Cortex of kidney (tissue), 1 donor: ENCODE measurements around the gene PRDM1.
"Not testable (repeated sequence)": the region's sequence is repeated elsewhere in the genome, so short reads cannot be mapped to it uniquely, and the experiment has no call there.

Experiments
- DNase-seq: peaks from one replicate; lab custom pipeline; 2025; lab: John Stamatoyannopoulos, UW

PRDM1 gene

DNA sequence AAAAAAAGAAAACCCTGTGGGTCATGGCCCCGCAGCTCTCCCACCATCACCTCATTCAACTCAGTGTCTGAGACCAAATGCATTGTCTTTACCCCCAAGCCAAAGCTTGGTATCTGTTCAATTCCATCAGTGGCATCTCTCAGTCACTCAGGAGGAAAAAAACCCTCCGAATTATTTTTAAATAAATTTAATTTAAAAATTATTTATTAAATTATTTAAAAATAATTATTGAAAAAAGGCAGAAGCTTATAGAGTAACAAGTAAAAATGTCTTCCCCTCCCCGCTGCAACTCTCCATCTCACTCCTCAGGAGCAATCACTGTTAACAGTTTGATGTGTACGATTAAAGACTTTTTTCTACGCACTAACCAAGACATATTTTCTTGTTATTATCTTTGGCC is 50.7 kb downstream of the PRDM1 start:
- no peak for DNase-seq

DNA sequence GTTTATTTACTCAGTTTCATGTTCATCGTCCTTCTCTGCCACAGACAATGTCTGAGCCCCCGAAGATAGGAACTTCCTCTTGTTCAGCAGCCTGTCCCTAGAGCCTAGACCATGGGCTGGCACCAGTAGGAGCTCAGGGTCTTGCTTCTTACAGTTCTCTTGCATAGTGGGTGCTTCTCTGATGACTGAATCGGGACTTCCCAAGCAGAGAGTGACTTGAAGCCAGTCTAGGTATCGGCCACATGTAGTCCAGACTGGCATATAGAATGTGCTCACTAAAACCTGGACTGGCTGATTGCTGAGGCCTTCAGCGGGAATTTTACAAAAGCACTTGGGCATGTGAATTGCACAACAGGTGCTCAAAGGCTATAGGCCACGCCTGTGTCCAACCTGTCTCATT is 52.0 kb downstream of the PRDM1 start:
- DNase-seq, result no peak

DNA sequence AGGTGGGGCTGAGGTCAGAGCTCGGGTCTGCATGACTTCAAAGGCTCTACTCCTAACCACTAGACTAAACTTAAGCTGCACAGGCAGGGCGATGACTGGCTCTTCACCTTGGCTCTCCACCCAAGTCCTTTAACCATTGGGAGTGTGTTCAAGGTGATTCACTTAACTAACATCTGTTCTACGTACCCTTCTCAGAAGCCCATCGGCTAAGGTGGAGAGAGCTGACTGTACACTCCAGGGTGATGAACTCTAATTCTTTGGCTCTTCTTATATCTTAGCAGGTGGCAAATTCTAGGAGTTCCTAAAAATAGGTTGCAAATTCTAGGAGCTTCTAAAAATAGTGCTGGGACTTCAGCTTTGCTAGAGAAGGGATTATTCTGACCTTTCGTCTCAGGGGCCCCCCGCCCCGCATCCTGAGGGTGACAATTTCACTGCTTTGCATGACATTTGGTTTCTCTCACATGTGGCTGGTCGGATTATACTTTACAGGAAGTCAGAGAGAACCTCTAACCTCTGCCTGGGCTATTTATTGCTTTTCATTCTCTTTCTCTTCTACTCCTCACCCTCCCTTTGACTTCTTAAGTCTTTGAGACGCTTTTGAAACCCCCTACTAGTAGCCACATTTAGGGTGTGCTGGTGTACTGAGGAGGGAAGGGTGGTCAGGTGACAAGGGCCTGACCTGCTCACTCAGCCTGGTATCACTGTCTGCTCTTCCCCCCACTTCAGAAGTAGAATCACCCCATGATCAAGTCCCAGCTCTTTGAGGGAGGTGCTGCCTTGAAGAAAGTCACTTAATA is 55.5 kb downstream of the PRDM1 start:
- DNase-seq, result no peak

DNA sequence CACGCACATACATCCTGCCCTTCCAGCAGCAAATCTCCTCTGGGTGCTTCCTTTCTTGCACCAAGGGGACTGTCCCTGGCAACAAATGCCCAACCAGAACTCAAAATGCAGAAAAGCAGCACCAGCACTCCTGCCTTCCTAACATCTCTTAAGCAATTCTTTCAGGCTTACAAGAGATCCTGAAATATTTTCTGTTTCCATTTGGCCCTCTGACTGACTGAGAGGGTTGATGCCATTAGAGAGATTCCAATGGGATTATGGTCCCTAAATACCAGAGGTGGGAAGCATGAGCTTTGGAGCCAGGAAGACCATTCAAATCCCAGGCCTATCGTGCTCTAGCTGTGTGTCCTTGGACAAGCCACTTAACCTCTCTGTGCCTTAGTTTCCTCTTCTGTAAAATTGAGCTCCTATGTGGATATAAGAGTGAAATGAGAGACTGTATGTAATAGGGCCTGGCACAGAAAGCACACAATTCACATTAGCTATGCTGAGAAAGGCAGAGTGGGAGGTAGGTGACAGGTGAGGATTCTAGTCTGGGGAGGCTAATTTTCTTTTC is 56.8 kb downstream of the PRDM1 start:
- no peak for DNase-seq

DNA sequence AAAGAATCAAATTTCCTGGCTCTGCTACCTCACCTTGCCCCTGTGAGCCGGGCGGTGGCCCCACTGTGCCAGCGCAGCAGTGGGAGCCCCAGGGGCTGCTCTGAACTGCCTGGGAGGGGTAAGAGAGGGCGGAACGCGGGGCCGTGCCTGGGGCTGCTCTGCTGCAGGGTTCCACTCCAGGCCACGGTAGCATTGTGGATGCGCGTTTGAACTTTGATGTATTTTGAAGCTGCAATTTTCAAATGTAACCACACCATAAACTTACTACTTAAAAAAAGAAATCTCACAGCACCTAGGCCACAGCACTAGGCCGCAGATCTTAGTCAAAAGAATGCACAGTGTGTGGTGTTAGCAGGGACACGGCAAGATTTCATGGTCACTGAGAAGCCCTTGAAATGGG is 57.5 kb downstream of the PRDM1 start:
- no peak for DNase-seq

DNA sequence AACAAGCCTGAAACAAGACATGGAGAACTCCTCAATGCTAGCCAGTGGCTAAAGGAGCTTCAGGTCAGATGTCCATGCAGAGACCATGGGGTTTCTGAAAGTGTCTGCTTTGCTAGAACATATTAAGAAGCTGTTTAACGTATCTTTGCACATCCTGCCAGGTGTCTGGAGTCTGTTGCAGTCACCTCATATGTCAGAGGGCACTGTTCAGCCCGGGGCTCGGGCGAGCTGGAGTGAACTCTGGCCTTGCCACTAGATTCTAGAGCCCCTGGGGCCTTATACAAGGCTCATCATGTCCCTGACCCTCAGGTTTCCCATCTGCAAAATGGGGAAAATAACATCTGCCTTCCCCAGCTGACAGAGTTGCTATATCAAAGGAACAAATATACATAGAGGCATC is 59.0 kb downstream of the PRDM1 start:
- no peak for DNase-seq

DNA sequence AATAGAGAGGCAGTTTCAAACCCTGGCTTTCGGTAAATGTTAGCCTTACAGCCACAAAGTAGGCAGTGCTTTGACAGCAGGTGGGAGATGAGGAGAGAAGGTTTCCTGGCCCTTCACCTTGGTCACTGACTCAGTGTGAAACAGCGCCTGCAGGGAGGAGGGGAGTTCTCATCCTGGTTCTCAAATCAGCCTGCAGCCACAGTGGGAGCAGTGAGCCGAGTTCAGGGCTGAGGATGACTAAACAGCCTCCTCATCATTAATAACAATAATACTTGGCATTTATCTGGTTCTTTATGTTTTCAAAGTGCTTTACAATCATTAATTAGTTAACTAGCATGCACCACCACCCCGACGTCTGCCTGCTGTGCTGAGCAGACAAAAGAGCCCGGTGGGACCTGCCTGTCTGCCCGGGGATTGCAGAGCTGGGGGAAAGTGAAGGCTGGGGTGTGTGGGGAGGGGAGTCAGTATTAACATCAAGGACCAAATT is 59.6 kb downstream of the PRDM1 start:
- DNase-seq, result no peak

DNA sequence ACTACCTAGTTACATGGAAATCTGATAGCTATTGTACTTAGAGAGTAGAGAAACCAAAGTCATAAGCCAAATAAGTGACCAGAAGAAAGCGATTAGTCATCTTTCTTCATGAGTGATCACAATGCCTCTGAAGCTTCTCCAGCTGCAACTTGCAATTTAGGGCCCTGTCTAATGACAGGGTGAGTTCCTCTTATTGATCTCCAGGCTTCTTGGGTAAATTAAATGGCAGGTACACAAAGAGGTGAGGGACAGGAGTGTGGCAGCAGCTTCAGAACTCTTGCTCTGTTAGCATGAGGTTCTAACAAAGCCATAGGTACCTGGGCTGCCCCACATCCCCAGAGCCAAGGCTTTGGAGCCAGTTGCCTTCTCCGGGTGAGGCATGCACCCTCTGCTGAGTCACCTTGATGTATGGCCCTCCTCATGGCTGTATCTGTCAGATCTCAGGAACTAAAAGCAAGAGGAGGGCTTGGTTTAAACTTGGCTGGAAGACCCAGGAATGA is 60.8 kb downstream of the PRDM1 start:
- no peak for DNase-seq

DNA sequence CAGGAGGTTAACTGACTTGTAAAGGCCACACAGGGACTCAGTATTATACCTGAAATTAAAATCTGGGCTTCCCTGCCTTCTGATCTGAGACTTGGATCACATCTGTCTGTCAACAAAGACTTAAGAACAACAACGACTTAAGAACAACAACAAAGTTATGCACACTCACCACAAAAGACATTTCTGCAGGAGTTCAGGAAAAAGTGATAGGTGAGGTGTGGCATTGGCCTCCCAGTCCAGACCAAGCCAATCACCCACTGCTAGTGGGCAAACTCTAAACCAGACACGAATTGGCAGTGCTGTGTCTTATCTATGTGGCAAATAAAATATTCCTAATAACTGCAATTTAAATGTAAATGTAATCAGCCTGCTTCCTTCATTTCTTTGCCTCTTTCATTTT is 61.3 kb downstream of the PRDM1 start:
- no peak for DNase-seq

DNA sequence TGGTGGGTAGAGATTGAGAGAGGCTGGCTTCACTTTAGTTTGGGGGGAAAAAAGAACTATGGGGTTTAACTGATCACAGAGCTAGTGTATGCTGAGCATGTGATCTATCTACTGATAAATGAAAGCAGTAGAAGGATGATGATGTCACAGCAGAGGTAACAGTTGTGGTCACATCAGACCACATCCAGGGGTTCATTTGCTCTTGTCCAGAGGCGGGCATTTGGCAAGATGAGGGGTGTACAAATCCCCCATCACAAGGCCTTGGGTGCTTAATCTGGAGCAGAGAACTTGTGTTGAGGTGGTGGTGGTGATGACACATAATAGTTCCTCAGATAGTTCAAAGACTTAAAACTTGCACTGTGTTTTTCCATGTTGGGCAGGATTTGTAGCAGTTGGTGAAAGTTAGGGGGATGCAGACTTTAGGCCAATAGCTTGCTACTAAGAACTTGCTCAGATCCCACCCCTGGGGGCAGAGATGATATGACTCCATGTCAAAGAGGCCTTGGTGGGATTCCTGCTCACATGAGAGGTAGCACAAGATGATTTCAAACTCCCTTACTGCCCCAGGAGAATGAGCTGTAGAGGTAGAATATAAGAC is 63.4 kb downstream of the PRDM1 start:
- DNase-seq, result no peak

DNA sequence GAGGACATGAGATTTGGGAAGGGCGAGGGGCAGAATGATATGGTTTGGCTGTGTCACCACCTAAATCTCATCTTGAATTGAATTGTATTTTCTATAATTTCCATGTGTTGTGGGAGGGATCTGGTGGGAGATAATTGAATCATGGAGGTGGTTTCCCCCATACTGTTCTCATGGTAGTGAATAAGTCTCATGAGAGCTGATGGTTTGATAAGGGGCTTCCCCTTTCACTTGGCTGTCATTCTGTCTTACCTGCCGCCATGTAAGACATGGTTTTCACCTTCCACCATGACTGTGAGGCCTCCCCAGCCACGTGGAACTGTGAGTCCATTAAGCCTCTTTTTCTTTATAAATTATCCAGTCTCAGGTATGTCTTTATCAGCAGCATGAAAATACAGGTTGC is 66.3 kb downstream of the PRDM1 start:
- DNase-seq, result not testable (repeated sequence)

DNA sequence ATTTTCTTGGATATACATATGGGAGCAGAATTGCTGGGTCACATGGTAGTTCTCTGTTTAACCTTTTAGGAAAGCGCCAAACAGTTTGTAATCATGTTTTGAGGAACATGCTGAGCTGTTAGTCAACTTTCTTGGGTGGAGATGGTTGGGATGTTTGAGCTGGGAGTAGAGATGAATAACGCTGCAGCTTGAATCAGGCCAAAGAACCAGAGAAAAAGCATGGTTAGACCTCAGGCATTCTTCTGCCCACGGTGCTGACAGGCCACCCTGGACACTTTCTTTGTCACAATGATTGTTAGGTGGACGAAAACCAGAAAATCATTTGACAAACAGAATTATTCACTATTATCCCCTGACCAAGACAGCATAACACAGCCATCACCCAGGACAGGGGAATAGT is 66.8 kb downstream of the PRDM1 start:
- no peak for DNase-seq

DNA sequence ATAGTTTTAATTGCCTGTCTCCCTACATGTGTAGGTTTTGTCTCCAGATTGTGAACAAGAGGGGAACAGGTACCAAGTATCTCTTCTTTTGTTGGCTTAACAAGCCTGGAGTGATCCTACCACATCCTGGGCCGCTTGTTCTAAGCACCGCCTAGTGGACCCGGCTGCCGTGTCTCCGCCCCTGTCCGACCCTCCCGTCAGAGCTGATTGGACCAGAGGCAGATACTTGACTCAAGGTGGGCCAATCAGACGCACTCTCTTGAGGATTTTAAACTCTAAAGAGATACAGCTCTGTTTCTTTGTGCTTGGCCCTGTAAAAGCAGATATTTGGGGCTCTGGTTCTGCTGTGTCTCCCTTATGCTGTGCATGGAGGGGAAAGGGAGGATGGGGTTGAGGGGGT is 68.2 kb downstream of the PRDM1 start:
- DNase-seq, result no peak

DNA sequence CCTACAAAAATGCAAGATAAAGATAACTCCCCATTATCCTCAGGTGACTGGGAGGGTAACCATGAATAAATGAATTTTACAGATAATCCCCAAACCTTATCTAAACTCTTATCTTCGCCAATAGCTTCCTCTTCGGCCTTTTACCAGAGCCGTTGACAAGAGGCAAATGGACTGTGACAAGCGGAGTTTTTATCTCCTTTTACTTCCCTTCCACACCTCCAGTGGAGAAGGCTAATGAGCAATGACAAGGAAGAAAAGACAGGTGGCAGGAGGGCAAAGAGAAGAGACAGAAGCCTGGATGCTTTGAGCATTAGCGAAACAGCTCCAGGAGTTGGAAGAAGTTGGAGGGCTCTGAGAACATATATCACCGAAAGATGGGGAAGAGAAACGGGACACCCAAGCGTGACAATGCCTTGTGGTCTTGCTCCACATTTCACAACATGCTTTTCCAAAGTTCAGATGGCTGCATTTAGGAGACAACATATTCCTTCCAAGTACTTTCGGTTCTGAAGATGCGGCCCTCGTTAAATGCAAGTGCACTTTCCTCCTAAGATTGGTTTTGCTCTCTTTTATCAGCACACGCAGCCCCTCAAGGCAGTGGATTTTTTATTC is 69.2 kb downstream of the PRDM1 start:
- no peak for DNase-seq

DNA sequence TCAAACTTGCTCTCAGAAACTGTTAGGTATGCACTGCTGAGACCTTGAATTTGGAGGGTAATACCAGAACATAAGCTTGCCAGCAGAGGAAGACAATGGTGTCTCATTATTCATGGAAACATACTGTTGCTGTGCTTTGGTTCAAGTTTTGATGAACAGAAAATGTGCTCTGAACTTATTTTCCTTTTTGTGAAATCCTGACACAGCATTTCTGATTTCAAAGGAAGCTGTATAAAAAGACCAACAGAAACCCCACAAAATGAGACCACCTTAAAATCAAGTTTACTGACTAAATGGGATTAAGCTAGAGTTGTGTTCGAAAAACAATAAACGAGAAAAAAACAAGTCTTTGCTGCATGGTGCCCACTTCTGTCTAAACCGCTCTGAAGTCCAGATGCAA is 70.3 kb downstream of the PRDM1 start:
- DNase-seq, result no peak

DNA sequence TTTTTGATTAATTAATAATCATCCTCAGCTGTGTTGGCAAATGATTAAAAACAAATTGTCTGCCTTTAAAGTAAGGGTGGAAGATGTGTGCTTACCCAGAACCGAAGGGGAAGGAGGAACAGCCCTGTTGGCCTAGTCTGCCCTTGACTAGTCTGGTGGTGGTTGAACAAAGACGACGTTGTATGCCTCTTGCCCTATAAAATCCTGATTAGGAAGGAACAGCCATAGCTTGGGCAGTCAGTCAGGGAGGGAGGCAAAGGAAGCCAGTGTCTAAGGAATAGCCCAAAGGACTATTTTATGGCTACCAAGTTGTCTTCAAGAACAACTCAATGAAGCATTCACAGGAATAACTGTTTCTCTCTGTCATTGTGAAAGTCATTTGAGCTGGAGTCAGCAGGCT is 70.7 kb downstream of the PRDM1 start:
- DNase-seq, result no peak

DNA sequence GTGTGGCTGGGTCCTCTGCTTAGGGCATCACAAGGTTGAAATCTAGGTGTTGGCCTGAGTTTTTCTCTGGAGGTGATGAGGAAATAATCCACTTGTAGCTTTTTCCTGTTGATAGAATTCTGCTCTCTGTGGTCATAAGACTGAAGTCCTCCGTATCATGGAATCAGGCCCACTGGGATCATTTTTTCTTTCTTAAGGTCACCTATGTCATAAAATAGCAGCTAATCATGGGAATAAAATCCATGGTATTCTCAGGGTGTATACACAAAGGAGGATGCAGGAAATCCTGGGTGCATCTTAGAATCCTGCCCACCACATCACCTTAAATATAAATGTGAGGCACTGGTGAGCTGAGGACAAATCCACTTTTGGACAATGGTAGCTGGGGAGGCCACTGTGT is 72.7 kb downstream of the PRDM1 start:
- no peak for DNase-seq
